Measurements from ENCODE around the gene KPNB1.

DNA sequence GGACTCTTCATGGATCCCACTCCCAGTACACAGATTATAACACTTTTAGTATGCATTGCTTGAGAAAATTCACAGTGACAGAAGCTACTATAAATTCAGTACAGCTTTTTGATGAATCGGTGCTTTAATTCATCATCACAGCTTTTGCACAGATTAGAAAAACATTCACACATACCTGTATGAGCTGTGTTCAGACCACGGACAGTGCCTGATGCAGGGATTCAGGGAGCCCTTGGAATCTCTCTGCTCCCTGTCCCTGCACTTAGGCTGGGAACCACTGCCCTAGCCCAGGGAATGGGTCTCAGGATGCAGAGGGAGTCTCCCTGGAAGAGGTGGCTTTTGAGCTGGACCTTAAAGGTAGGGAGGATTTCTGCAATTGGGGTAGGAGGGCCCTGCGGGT, 58.2 kb downstream of the KPNB1 start:
- TF ChIP-seq, protein P1, sequence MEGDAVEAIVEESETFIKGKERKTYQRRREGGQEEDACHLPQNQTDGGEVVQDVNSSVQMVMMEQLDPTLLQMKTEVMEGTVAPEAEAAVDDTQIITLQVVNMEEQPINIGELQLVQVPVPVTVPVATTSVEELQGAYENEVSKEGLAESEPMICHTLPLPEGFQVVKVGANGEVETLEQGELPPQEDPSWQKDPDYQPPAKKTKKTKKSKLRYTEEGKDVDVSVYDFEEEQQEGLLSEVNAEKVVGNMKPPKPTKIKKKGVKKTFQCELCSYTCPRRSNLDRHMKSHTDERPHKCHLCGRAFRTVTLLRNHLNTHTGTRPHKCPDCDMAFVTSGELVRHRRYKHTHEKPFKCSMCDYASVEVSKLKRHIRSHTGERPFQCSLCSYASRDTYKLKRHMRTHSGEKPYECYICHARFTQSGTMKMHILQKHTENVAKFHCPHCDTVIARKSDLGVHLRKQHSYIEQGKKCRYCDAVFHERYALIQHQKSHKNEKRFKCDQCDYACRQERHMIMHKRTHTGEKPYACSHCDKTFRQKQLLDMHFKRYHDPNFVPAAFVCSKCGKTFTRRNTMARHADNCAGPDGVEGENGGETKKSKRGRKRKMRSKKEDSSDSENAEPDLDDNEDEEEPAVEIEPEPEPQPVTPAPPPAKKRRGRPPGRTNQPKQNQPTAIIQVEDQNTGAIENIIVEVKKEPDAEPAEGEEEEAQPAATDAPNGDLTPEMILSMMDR (conservative IDR thresholded peaks at IDR 0.05; ENCODE audit: low read depth, low read length): no peak
- no peak for TF ChIP-seq EZH2phosphoT487 (IDR thresholded peaks at IDR 0.05; ENCODE audit: borderline replicate concordance, low read length)

All from PC-3 (cell line).